Measurements from ENCODE around the gene FAM174B.

Gene FAM174B

DNA sequence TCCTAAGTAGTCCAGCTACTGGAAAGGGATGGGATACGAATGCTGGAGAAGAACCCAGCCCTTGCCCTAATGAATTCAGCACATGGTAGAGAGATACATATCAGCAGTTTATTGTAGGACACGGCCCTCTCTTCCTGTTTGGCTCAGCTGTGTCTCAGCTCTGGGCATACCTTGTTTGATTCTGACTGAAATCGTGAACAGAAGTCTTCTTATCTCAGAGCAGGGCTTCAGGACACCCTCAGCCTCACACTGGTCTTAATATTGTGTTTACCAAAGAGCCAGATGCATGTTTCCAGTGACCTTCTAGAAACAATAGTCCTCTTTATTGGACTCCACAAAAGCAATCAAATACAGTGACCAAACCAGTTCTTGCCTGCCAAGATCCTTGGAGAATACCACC lies 54.7 kb downstream of the FAM174B start:
- no peak for DNase-seq (ENCODE audit: low read depth in 2 of 2)

DNA sequence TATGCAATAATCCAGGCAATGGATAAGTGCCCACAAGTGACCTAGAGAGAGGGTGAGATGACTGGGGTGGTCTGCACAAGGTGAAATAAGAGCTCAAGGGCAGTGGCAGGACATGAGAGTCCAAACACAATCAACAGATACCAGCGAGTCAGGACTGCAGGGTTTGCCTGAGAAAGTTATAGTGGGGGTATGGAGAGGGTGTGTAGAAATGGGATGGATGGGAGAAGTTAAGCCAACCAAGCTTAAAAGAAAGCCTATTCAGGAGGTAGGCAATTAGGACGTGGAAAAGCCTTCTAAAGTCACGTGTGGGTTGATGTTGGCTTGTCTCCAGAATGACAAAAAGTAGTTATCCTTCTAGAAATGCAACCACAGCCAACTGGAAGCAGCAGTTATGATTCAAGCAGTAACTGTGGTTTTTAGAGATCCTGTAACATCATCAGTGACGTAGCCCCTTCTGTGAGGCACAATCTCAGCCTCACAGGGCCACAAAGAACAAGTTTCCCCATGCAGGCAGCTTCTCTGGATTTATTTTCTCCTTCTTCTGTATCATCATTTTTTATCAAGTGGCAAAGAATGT lies 56.1 kb downstream of the FAM174B start:
- no peak for DNase-seq (ENCODE audit: low read depth in 2 of 2)

DNA sequence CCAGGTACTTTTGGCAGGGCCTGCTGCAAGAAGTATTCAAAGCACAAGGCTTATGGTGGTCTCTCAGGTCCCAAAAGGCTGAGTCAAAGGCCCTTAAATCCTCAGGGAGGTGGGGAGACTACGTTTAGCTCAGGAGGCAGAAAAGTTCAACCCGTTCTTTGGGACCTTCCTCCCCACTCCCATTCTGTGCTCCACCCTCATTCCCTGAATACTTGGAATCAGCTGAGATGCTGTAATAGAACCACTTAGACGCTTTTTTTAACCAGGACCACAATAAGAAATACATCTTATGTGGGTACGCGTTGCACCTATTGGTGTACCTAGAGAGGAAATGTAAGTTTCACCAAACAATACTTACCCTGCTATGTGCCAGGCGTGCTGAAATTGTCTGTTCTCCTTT lies 58.0 kb downstream of the FAM174B start:
- DNase-seq (ENCODE audit: low read depth in 2 of 2): no peak

DNA sequence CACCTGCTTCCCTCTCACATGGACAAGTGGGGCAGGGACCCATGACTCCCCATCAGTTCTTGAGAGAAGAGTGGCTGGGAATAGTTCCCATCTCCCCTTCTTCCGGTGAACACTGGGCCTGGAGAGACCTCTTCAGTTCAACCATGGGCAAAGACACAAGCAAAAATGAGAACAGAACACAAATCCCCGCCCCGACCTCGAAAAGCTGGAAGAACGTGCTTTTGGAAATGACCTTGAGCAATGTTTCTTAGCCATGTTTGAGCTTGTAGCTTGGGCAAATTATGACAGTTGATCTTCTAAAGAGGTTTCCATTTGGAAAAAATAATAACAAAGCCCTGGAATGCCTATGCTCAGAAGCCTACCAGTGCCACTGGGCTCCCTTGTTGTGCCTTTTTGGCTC lies 59.0 kb downstream of the FAM174B start:
- DNase-seq (ENCODE audit: low read depth in 2 of 2): no peak

DNA sequence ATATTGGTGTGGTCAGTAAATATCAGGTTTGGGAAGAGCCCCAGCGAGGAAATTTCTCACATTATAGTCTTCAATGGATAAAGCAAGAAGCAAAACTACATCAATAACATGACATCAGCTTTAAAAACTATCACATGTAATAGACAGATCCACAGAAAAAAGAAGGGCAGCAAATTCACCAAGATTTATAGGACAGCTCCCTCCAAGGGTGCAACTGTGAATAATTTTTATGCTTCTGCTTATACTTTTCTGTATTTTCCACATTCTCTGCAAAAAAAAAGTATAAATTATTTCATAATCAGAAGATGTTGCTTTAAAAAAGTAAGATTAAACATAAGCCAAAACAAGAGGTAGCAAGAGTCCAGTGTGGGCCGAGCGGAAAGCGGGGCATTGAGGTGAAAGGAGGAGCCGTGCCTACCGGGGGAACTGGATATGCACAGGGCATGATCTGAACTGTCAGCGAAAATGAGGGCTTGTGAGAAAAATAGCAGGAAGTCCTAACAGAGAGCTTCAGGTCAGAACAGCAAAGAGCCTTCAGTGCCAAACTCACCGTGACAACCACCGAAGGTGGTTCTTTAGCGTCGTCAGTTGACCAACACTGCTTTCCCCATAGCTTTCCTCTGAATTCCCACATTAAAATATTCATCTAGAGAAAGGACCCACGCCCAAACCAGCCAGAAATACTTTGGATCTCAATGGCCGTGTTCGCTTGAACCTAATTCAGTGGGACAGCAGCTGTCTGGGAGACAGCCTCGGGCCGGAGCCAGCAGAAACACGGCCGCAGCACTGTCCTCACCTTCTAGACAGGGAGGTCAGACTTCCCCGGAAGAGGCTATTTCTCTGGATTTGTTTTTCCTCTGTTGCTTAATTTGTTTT lies 59.8 kb downstream of the FAM174B start:
- no peak for DNase-seq (ENCODE audit: low read depth in 2 of 2)

DNA sequence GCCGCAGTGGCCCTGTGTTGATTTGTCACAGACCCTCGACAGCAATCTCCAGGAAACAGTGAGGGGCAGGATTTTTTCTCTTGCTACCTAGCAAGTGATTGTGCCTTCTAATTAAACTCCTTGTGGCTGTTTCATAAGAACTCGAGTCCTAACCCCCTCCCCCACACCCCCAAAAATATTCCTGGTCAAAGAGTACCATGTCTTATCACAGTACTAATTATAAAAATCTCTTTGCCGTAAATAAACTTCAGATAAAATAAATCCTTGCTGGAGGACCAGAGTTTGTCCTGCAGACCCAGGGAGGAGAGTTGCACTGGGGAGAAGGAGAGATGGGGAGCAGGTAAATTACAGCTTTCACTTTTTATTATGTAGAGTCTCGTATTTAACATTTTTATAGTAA lies 64.3 kb downstream of the FAM174B start:
- DNase-seq (ENCODE audit: low read depth in 2 of 2): no peak

DNA sequence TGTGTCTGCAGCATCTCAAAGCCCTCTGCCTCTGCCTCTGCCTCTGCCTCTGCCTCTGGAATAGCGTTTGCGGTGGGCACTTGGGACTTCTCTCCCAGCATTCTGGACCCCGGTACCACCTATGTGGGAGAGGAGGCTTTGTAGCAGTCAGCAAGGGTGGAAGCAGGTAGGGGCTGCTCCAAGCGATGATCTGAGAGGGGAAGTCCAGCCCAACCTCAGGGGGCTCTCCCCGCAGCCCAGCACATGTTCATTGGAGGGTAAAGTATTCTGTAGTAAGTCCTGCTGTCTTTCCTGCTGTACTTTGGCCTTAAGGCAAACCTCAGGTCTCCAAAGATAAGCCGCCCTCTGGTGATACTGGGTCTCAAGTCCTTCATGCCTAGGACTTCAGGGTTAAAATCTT lies 68.6 kb downstream of the FAM174B start:
- no peak for DNase-seq (ENCODE audit: low read depth in 2 of 2)

DNA sequence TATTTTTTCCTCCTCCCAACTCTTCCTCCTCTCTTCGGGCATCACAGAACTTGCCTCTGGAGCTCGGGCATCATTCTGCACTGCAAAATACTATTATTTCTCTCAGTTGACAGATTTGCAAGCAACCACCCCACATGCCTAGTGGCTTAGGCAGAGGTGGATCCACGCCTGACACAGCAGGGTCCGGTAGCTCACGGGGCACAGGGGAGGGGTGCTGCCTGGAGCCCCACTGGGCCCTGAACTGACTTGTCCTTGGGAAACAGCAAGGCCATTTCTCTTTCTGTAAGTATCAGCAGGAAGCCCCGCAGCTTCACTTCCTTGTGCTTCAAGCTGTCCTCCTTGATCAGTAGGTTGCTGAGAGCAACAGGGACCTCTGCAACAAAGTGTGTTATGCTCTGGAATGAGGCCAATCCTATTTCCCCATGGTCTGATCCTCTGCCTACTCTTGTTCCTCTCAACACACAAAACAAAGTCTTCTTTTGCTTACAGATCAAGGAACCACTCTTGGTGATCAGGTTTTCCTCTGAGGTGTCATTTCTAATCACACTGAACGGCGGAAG lies 69.1 kb downstream of the FAM174B start:
- no peak for DNase-seq (ENCODE audit: low read depth in 2 of 2)

DNA sequence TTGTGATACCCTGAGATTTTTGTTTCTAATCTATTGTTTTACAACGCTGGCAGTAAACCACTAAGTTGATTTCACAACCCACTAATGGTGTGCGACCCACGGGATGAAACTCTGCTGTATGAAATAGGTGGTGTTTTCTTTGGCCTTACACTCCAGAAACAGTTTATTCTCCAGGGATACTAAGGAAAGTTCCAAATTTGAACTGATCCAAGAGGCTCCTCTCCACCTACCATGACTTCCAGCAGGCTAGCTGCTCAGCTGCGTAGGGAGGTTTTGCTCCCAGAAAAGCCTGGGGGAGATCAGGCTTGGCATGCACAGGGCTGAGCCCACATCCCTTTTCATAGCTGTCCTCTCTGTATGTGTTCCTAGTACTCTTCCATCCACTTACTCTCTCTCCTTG lies 71.5 kb downstream of the FAM174B start:
- no peak for DNase-seq (ENCODE audit: low read depth in 2 of 2)

DNA sequence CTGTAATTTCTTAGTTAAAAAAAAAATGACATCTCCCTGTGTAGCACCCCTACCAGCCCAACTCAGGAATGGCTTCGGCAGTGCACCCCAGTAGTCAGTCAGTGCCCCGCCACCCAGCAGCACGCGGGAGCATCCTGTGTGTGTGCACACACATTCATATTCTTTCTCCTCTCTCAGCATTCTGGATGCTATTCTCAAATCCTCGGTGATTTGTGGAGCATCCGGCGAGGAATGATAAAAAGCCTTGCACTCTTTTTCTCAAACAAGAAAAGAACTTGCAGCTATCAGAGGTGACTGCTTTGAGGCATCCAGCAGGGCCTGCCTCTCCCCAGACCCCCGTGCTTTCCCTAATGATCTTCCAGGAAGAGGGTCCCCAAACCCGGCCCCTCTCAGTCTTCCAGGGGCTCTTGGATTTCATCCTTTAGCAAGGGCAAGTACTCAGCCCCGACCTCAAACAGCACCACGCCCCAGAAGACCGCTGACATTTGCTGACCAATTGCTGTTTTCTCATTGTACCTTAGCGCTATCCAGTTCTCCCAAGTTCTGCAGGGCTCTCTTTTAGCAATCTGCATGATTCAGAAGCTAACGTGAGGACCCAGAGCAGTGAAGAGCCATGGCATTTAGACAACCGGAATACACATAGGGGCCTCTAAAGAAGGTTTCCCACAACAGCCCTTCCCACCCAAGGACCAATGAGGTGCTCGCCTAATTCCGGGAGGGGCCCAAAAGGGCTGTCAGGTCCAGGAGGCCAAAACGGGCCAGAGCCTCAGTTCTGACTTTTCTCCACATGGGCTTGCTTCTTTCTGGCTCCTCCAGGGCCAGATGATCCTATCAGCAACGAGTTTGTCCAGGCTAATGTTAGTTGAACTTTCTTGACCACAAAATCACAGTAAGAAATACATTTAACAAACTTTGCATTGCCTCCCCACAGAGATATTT lies 72.2 kb downstream of the FAM174B start:
- DNase-seq (ENCODE audit: low read depth in 2 of 2): no peak

DNA sequence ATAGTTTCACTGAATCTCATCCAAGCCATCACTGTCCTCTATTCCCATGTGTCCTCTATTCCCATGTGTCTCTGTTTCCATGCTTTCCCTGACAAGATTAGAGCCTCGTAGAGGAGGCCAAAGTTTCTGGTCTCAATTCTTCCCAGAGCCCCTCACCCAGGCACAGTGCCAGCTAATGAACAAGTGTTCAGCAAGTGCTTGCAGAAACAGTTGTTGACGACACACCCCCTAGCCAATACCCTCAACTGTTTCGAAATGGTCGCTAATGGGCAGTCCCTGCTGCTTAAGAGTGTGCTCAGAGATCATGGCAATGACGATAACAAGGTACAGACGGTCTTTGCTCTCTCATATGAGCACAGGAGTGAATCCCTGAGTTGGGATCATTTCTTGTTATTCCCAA lies 73.4 kb downstream of the FAM174B start:
- DNase-seq (ENCODE audit: low read depth in 2 of 2): no peak

DNA sequence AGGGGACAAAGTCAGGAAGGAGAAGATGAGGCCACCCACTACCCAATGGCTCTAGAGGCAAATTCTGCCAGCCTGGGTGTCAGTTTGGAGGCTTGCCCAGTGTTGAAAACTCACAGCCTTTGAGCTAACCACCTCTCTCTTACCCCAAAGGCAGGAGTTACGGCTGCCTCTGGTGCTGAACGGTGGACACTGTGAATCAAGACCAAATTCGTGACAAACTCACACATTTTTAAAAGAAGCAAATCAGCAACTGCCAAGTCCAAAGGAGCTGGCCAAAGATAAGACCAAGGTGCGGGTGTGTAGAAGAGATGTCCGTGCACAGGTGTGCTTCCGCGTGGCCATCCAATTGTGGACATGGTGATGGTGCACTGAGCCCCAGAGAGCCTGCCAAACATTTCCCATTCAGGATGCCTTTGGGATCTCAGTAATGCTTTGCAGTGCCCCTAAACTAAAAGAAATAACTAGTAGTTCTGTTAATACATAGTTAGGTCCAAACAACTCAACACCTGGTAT lies 74.6 kb downstream of the FAM174B start:
- DNase-seq (ENCODE audit: low read depth in 2 of 2): no peak

DNA sequence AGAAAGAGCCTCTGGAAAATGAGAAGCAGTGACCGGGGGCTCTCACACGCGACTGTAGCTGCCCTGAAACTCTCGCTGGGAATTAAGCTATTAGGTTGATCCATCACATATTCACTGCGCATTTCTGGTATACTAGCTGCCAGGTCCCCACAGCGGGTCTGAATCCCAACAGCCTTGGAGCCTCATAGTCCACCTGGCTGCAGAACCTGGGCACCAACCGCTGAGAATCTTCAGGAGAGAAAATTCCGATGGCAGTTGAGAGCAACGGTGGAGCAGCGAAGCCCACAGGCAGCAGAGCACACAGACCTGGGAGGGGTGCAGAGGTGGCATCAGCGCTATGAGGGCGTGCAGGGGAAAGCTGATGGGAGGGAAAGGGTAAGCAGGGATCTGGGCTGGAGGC lies 75.1 kb downstream of the FAM174B start:
- no peak for DNase-seq (ENCODE audit: low read depth in 2 of 2)

DNA sequence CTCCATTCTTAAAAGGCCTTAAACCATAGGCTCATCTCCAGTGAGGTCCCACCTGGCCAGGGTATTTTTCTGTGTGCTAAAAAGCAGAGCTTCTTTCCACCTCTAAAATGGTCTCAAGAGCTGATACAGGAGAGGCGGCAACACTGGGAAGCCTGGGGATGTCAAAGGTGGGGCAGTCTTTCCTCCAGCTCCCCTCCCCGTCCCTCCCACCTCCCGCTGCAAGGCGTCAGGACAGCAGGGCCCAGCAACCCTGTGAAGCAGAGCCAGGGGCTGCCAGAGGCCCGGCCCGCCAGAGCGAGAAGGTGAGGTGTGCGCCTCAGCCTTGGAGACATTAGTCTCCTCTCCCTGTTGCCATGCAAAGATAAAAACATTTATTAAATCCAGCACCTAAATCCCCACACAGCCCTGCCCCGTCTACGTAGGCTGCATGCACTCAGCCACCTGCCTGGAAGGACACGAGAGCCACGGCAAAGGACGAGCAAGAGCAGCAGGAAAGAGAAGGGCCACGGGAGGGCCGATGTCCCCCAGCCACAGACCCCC lies 75.6 kb downstream of the FAM174B start:
- DNase-seq (ENCODE audit: low read depth in 2 of 2): no peak

DNA sequence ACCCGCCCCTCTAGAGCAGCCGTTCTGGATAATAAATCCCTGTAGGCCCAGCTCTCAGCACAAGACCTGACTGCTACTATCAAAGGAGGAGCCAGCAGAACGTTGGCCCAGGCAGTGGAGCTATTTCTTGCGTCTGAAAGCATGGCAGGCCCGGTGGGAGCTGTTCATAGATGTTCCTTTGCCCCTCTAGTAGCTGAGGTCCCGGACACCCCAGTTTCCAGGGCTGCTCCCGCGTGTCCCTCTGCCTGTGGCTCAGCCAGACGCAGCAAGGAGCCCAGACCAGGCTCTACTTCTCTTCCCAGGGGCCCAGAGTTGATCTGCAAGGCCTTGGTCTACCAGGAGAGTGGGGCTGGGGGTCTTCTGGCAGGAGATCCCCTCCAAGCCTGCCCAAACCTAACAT lies 76.1 kb downstream of the FAM174B start:
- no peak for DNase-seq (ENCODE audit: low read depth in 2 of 2)

DNA sequence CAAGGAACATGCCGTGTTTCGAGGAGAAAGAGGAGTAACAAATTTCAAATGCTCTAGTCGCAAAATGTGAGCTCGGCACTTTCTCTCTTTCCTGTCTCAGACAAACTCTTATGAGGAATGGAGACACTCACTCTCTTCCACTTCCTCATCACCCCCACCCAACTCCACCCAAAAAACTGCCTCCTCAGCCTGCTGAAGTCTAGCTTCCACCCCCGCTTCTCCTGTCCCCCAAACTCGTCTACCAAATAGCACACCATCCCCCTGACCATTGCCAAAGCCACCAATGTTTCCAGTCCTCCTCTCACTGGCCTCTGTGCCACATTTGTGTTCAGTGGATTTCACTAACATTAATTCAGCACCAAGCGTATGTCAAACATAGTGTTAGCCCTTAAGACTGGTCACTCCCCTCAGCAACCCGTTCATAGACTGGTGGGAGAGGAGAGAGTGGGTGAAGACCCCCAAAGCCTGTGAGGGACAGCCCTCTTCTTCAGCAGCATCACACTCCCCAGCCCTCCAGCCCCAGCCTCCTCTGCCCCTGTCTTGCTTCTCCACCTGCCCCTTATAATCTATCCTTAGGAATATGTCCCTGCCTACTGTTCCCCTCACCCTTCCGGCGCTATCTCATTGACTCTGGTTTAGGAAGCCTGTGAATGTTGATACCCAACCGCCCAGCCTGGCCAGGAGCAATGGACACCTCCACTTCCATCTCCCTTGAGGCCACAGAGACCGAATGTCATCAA lies 77.3 kb downstream of the FAM174B start:
- DNase-seq (ENCODE audit: low read depth in 2 of 2): no peak

DNA sequence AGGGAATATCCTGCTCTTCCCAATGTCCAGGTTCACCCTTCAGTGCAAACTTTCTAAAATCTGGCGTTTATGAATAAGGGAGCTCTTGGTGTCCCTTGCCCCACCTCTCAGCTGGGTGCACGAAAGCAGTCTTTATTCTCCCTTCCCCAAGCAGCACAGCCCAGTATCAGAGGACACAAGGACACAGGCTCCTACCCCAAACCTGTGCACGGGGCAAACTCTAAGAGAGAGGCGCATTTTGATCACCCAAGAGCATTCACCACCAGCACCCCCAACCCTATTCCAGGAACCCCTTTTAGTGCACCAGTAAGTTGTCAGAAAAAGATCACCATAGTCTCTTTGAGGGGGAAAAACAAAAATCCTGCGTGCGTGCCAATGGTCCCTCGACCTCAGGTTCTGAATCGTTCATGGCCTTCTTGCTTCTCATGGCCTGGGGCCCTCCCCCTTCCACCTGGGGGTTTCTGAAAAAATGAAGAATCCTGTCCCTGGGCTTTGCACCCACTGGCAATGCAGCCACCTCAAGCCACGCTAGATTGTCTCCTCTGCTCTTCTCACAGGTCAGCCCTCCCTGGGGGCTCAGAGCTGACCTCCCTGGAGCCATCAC lies 78.9 kb downstream of the FAM174B start:
- DNase-seq (ENCODE audit: low read depth in 2 of 2): no peak

DNA sequence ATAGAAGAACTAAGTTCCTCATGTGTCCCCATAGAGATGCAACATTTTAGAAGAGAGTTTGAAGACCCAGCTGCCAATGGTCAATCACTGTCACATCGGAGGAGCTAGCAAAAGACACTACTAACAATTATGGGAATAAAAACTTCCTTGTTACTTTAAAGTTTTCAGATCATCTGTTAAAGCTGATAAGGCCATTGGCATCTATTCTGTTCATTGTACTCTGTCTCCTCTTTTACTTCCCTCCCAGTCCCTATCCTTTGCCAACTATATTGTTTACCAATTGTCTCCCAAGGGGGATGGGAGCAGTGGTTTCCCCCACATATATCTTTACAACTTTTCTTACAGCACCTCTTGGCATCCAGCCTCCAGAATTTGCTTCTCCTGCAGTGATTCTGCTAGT lies 81.0 kb downstream of the FAM174B start:
- DNase-seq (ENCODE audit: low read depth in 2 of 2): no peak

DNA sequence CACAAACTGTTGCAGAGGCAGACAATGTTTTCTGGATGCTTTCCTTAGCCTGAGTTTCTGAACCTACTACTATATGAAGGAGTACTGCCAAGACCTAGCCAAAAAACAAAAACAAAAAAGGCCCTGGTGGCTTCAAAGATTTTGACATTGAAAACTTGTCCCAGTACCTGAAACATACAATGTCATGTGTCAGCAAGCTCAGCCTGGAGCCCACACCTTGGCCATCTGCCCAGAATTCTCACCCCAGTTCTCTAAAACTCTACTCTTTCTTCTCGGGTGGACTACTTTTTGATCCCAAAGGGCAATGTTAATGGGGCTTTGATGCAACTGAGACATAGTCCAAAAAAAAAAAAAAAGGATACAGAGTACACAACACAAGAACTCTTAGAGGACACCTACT lies 81.4 kb downstream of the FAM174B start:
- DNase-seq (ENCODE audit: low read depth in 2 of 2): no peak

DNA sequence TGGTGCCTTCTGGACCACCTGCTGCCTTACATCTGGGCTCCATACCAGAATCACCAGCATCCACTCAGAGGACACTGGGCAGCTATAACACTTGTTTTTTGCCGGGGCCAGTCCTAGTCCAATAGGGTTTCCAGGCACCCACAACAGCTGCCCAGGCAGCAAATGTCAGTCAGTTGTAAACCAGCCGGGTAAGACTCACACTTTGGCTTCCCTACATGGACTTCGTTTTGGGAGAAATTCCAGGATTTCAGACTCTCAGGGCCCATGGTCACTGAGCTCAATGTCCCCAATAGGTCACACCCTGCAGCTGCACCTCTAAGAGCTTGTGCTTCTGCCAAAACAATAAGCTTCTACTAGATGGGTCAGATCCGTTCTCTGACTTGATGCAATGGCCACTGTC lies 83.8 kb downstream of the FAM174B start:
- DNase-seq (ENCODE audit: low read depth in 2 of 2): no peak

DNA sequence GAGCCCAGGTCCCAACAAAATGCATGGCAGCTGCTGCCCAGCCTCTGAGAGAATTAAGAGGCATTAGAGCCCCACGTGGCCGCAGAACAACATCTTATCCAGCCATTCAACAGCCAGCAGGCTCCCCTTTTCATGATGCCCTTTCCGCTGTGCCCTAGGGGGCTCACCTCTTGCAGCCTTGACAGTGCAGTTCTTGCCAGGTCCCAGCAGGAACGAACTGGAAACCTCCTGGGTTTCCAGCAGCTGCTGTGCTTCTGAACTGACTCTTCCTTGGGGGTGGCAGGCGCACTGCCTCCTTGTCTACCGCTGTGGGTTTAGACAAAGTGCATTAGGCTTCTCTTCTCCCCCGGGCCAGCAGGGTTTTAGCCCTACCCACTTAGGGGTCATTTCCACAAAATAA lies 85.2 kb downstream of the FAM174B start:
- DNase-seq (ENCODE audit: low read depth in 2 of 2): no peak

Data from stimulated activated CD8-positive, alpha-beta memory T cell treated with anti-CD3 and anti-CD28 coated beads, Interleukin-15, amount 100 ng/mL, for 4 hours (primary cell).